ENCODE results near the gene HTR6.
"Not testable (repeated sequence)": the region's sequence is repeated elsewhere in the genome, so short reads cannot be mapped to it uniquely, and the experiment has no call there.

HTR6 gene

GRCh38 chr1:19639228-19639627, 25.4 kb upstream of the HTR6 start:
- not testable (repeated sequence) for DNase-seq (ENCODE audit: low spot score)

GRCh38 chr1:19639999-19640362, 24.7 kb upstream of the HTR6 start:
- peak; percentile 46 for DNase-seq (ENCODE audit: low spot score)

- DNase-seq (ENCODE audit: low spot score), result peak; percentile 29
Measured at GRCh38 chr1:19640363-19641316, 24.0 kb upstream of the HTR6 start.

GRCh38 chr1:19643121-19643520, 21.6 kb upstream of the HTR6 start:
- DNase-seq (ENCODE audit: low spot score), result peak; percentile 74

- peak; percentile 79 for DNase-seq (ENCODE audit: low spot score)
Measured at GRCh38 chr1:19643602-19644394, 20.9 kb upstream of the HTR6 start, which contains the start of gene NBL1. Gene NBL1, plus strand, starts transcription at chr1:19644311. Its CDS starts 10,720 bp downstream, at chr1:19655031.

GRCh38 chr1:19644395-19644680, 20.3 kb upstream of the HTR6 start:
- DNase-seq (ENCODE audit: low spot score), result no peak

GRCh38 chr1:19644681-19645410, 19.8 kb upstream of the HTR6 start:
- peak; percentile 38 for DNase-seq (ENCODE audit: low spot score)

GRCh38 chr1:19645411-19646251, 19.0 kb upstream of the HTR6 start:
- peak; percentile 44 for DNase-seq (ENCODE audit: low spot score)

GRCh38 chr1:19646377-19647319, 18.0 kb upstream of the HTR6 start:
- DNase-seq (ENCODE audit: low spot score), result no peak

GRCh38 chr1:19647643-19648042, 17.0 kb upstream of the HTR6 start:
- DNase-seq (ENCODE audit: low spot score), result no peak

- no peak for DNase-seq (ENCODE audit: low spot score)
Measured at GRCh38 chr1:19648239-19648638, 16.4 kb upstream of the HTR6 start.

- DNase-seq (ENCODE audit: low spot score), result no peak
Measured at GRCh38 chr1:19648689-19649088, 16.0 kb upstream of the HTR6 start.

- no peak for DNase-seq (ENCODE audit: low spot score)
Measured at GRCh38 chr1:19650416-19651140, 14.1 kb upstream of the HTR6 start.

- DNase-seq (ENCODE audit: low spot score), result peak; percentile 84
Measured at GRCh38 chr1:19651141-19651737, 13.4 kb upstream of the HTR6 start.

GRCh38 chr1:19654386-19654785, 10.3 kb upstream of the HTR6 start:
- DNase-seq (ENCODE audit: low spot score), result no peak

- no peak for DNase-seq (ENCODE audit: low spot score)
Measured at GRCh38 chr1:19654886-19655717, 9.6 kb upstream of the HTR6 start.

- DNase-seq (ENCODE audit: low spot score), result no peak
Measured at GRCh38 chr1:19655718-19656080, 9.0 kb upstream of the HTR6 start.

- DNase-seq (ENCODE audit: low spot score), result no peak
Measured at GRCh38 chr1:19656134-19656779, 8.4 kb upstream of the HTR6 start.
